GM12873 (cell line): ENCODE results near the gene FOXO6.

Experiments
- CTCF ChIP-seq: IDR thresholded peaks from 2 replicates; pipeline ENCODE4 v1.5.1; 2012; ENCODE audit warnings: low read depth, mild to moderate bottlenecking, moderate library complexity, low read length, control low read depth; ENCODE audit not compliant: insufficient read depth; ENCODE audit errors: missing control alignments

Gene FOXO6

GRCh38 chr1:41341772-41342562 lies 19.3 kb upstream of the FOXO6 start:
- no peak for TF ChIP-seq CTCF

GRCh38 chr1:41342774-41343355 lies 18.4 kb upstream of the FOXO6 start:
- TF ChIP-seq CTCF: no peak

- no peak for TF ChIP-seq CTCF
These were observed 17.2 kb upstream of the FOXO6 start for GRCh38 chr1:41343790-41344699.

GRCh38 chr1:41344708-41345159 lies 16.5 kb upstream of the FOXO6 start:
- no peak for TF ChIP-seq CTCF

GRCh38 chr1:41345434-41346075 lies 15.7 kb upstream of the FOXO6 start:
- no peak for TF ChIP-seq CTCF

GRCh38 chr1:41347276-41347675 lies 14.0 kb upstream of the FOXO6 start:
- TF ChIP-seq CTCF: no peak

GRCh38 chr1:41348394-41348793 lies 12.8 kb upstream of the FOXO6 start:
- no peak for TF ChIP-seq CTCF
